Measurements from ENCODE around the gene CDC27. TPM values are rescaled to one million over a fixed set of nuclear protein-coding genes. Genes with fewer than 3 reads are reported as not detected.
"Not testable (repeated sequence)": the region's sequence is repeated elsewhere in the genome, so short reads cannot be mapped to it uniquely, and the experiment has no call there.

The CDC27 gene
- total RNA-seq, 1 donor from 2014 or later: 137 TPM

GRCh38 chr17:47179141-47179540 is 10.0 kb downstream of the CDC27 start:
- no peak for FAIRE-seq
- H3K4me3 ChIP-seq (ENCODE audit: insufficient read depth, low read depth, low read length): no peak overlapping the region
- H3K9me3 Mint-ChIP-seq (ENCODE audit: unreplicated experiment): no peaks in the 10 kb centered on the region
- no peaks in the 10 kb centered on the region for H3K9me3 ChIP-seq (ENCODE audit: insufficient read depth, low read depth, low read length)
- TF ChIP-seq EZH2 (IDR thresholded peaks at IDR 0.05; ENCODE audit: insufficient read depth, low read length): no peak
- no peak for TF ChIP-seq CTCF (IDR thresholded peaks at IDR 0.05; ENCODE audit: insufficient read depth, low read depth, low read length)
- no peak overlapping the region for H2AFZ ChIP-seq (ENCODE audit: low read depth, low read length)
- peaks cover 27% of the 10 kb centered on the region for H3K36me3 ChIP-seq (ENCODE audit: insufficient read depth, low read length)
- H3K4me3 Mint-ChIP-seq (ENCODE audit: unreplicated experiment): no peak overlapping the region
- H3K4me2 ChIP-seq (ENCODE audit: low read length): no peak overlapping the region
- no peaks in the 10 kb centered on the region for H3K27me3 Mint-ChIP-seq (ENCODE audit: low read depth, unreplicated experiment)
- no peak overlapping the region for H3K27ac Mint-ChIP-seq (ENCODE audit: unreplicated experiment)
- peaks cover 7% of the 10 kb centered on the region for H3K4me1 Mint-ChIP-seq (ENCODE audit: low read depth, unreplicated experiment)
- H3K27me3 ChIP-seq (ENCODE audit: insufficient read depth, low read length): no peaks in the 10 kb centered on the region
- no peak for DNase-seq (ENCODE audit: low read depth)
- no peak overlapping the region for H3K9ac ChIP-seq (ENCODE audit: low read length)
- H3K79me2 ChIP-seq (ENCODE audit: insufficient read depth, low read length): peaks cover 100% of the 10 kb centered on the region
- no peaks in the 10 kb centered on the region for H3K4me1 ChIP-seq (ENCODE audit: insufficient read depth, low read length)
- H3K27ac ChIP-seq (ENCODE audit: low read depth, low read length): no peak overlapping the region
- peaks cover 72% of the 10 kb centered on the region for H4K20me1 ChIP-seq (ENCODE audit: insufficient read depth, low read length)
- H3K36me3 Mint-ChIP-seq (ENCODE audit: low read depth, unreplicated experiment): peaks cover 9% of the 10 kb centered on the region

GRCh38 chr17:47177261-47177660 is 11.8 kb downstream of the CDC27 start:
- H3K36me3 Mint-ChIP-seq (ENCODE audit: low read depth, unreplicated experiment): peaks cover 9% of the 10 kb centered on the region
- H3K4me1 ChIP-seq (ENCODE audit: insufficient read depth, low read length): no peaks in the 10 kb centered on the region
- H3K27ac Mint-ChIP-seq (ENCODE audit: unreplicated experiment): no peak overlapping the region
- no peak overlapping the region for H3K4me3 Mint-ChIP-seq (ENCODE audit: unreplicated experiment)
- peaks cover 9% of the 10 kb centered on the region for H3K4me1 Mint-ChIP-seq (ENCODE audit: low read depth, unreplicated experiment)
- H3K4me2 ChIP-seq (ENCODE audit: low read length): no peak overlapping the region
- H3K9me3 ChIP-seq (ENCODE audit: insufficient read depth, low read depth, low read length): no peaks in the 10 kb centered on the region
- H3K36me3 ChIP-seq (ENCODE audit: insufficient read depth, low read length): peaks cover 32% of the 10 kb centered on the region
- no peak overlapping the region for H3K27ac ChIP-seq (ENCODE audit: low read depth, low read length)
- no peaks in the 10 kb centered on the region for H3K27me3 Mint-ChIP-seq (ENCODE audit: low read depth, unreplicated experiment)
- FAIRE-seq (no peak), DNase-seq (ENCODE audit: low read depth) (no peak)
- no peak overlapping the region for H3K4me3 ChIP-seq (ENCODE audit: insufficient read depth, low read depth, low read length)
- no peak overlapping the region for H2AFZ ChIP-seq (ENCODE audit: low read depth, low read length)
- no peaks in the 10 kb centered on the region for H3K9me3 Mint-ChIP-seq (ENCODE audit: unreplicated experiment)
- H3K79me2 ChIP-seq (ENCODE audit: insufficient read depth, low read length): peaks cover 99% of the 10 kb centered on the region
- no peak overlapping the region for H3K9ac ChIP-seq (ENCODE audit: low read length)
- no peaks in the 10 kb centered on the region for H3K27me3 ChIP-seq (ENCODE audit: insufficient read depth, low read length)
- TF ChIP-seq CTCF (IDR thresholded peaks at IDR 0.05; ENCODE audit: insufficient read depth, low read depth, low read length): no peak
- TF ChIP-seq EZH2 (IDR thresholded peaks at IDR 0.05; ENCODE audit: insufficient read depth, low read length): no peak
- peaks cover 70% of the 10 kb centered on the region for H4K20me1 ChIP-seq (ENCODE audit: insufficient read depth, low read length)

GRCh38 chr17:47176389-47176826 is 12.7 kb downstream of the CDC27 start:
- no peaks in the 10 kb centered on the region for H3K27me3 ChIP-seq (ENCODE audit: insufficient read depth, low read length)
- no peak for DNase-seq (ENCODE audit: low read depth)
- no peaks in the 10 kb centered on the region for H3K9me3 ChIP-seq (ENCODE audit: insufficient read depth, low read depth, low read length)
- H4K20me1 ChIP-seq (ENCODE audit: insufficient read depth, low read length): peaks cover 71% of the 10 kb centered on the region
- H2AFZ ChIP-seq (ENCODE audit: low read depth, low read length): no peak overlapping the region
- H3K4me1 ChIP-seq (ENCODE audit: insufficient read depth, low read length): no peaks in the 10 kb centered on the region
- Mint-ChIP-seq H3K27ac (ENCODE audit: unreplicated experiment) (no peak overlapping the region), H3K27me3 (ENCODE audit: low read depth, unreplicated experiment) (no peaks in the 10 kb centered on the region), H3K36me3 (ENCODE audit: low read depth, unreplicated experiment) (peaks cover 9% of the 10 kb centered on the region), H3K4me1 (ENCODE audit: low read depth, unreplicated experiment) (peaks cover 10% of the 10 kb centered on the region), H3K4me3 (ENCODE audit: unreplicated experiment) (no peak overlapping the region), H3K9me3 (ENCODE audit: unreplicated experiment) (no peaks in the 10 kb centered on the region)
- H3K36me3 ChIP-seq (ENCODE audit: insufficient read depth, low read length): peaks cover 32% of the 10 kb centered on the region
- H3K4me2 ChIP-seq (ENCODE audit: low read length): no peak overlapping the region
- no peak overlapping the region for H3K27ac ChIP-seq (ENCODE audit: low read depth, low read length)
- no peak overlapping the region for H3K9ac ChIP-seq (ENCODE audit: low read length)
- H3K4me3 ChIP-seq (ENCODE audit: insufficient read depth, low read depth, low read length): no peak overlapping the region
- FAIRE-seq: no peak
- TF ChIP-seq CTCF (IDR thresholded peaks at IDR 0.05; ENCODE audit: insufficient read depth, low read depth, low read length) (no peak), EZH2 (IDR thresholded peaks at IDR 0.05; ENCODE audit: insufficient read depth, low read length) (no peak)
- peaks cover 99% of the 10 kb centered on the region for H3K79me2 ChIP-seq (ENCODE audit: insufficient read depth, low read length)

GRCh38 chr17:47174823-47175222 is 14.3 kb downstream of the CDC27 start:
- not testable (repeated sequence) for H3K9me3 Mint-ChIP-seq (ENCODE audit: unreplicated experiment); DNase-seq (ENCODE audit: low read depth); H3K4me1 Mint-ChIP-seq (ENCODE audit: low read depth, unreplicated experiment); H3K9me3 ChIP-seq (ENCODE audit: insufficient read depth, low read depth, low read length); H3K27ac Mint-ChIP-seq (ENCODE audit: unreplicated experiment); H3K36me3 Mint-ChIP-seq (ENCODE audit: low read depth, unreplicated experiment); H3K27me3 Mint-ChIP-seq (ENCODE audit: low read depth, unreplicated experiment); H2AFZ ChIP-seq (ENCODE audit: low read depth, low read length); H3K27ac ChIP-seq (ENCODE audit: low read depth, low read length); H3K9ac ChIP-seq (ENCODE audit: low read length); FAIRE-seq; H3K4me3 ChIP-seq (ENCODE audit: insufficient read depth, low read depth, low read length); H3K27me3 ChIP-seq (ENCODE audit: insufficient read depth, low read length); H3K4me3 Mint-ChIP-seq (ENCODE audit: unreplicated experiment); H3K4me1 ChIP-seq (ENCODE audit: insufficient read depth, low read length); H3K4me2 ChIP-seq (ENCODE audit: low read length)
- Histone ChIP-seq H3K79me2 (ENCODE audit: insufficient read depth, low read length) (peaks cover 99% of the 10 kb centered on the region), H4K20me1 (ENCODE audit: insufficient read depth, low read length) (peaks cover 77% of the 10 kb centered on the region), H3K36me3 (ENCODE audit: insufficient read depth, low read length) (peaks cover 27% of the 10 kb centered on the region)
